ENCODE measurements around the gene SLC18B1.

SLC18B1 gene

GRCh38 chr6:132746048-132746447 lies 52.4 kb downstream of the SLC18B1 start:
- Histone ChIP-seq H3K27me3 (ENCODE audit: low read depth, low read length) (no peaks in the 10 kb centered on the region), H2AFZ (ENCODE audit: low read depth, low read length) (no peak overlapping the region), H3K9me3 (ENCODE audit: insufficient read depth, low read length) (no peaks in the 10 kb centered on the region), H3K36me3 (replicated peaks; ENCODE audit: low read depth, low read length) (peaks cover 11% of the 10 kb centered on the region), H3K79me2 (ENCODE audit: low read length) (no peaks in the 10 kb centered on the region), H3K4me1 (ENCODE audit: low read length) (peaks cover 31% of the 10 kb centered on the region), H3K4me2 (ENCODE audit: low read length) (no peak overlapping the region), H3K4me3 (ENCODE audit: low read length) (no peak overlapping the region), H4K20me1 (ENCODE audit: insufficient read depth, low read length) (no peaks in the 10 kb centered on the region), H3K27ac (ENCODE audit: low read length) (no peak overlapping the region), H3K9ac (ENCODE audit: low read length) (no peak overlapping the region)
- TF ChIP-seq, protein P1, sequence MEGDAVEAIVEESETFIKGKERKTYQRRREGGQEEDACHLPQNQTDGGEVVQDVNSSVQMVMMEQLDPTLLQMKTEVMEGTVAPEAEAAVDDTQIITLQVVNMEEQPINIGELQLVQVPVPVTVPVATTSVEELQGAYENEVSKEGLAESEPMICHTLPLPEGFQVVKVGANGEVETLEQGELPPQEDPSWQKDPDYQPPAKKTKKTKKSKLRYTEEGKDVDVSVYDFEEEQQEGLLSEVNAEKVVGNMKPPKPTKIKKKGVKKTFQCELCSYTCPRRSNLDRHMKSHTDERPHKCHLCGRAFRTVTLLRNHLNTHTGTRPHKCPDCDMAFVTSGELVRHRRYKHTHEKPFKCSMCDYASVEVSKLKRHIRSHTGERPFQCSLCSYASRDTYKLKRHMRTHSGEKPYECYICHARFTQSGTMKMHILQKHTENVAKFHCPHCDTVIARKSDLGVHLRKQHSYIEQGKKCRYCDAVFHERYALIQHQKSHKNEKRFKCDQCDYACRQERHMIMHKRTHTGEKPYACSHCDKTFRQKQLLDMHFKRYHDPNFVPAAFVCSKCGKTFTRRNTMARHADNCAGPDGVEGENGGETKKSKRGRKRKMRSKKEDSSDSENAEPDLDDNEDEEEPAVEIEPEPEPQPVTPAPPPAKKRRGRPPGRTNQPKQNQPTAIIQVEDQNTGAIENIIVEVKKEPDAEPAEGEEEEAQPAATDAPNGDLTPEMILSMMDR (IDR thresholded peaks at IDR 0.05; ENCODE audit: low read depth, low read length): no peak
- TF ChIP-seq EZH2phosphoT487 (IDR thresholded peaks at IDR 0.05; ENCODE audit: low read depth): no peak

GRCh38 chr6:132742495-132742894 lies 55.9 kb downstream of the SLC18B1 start:
- H4K20me1 ChIP-seq (ENCODE audit: insufficient read depth, low read length): no peaks in the 10 kb centered on the region
- no peak overlapping the region for H3K4me2 ChIP-seq (ENCODE audit: low read length)
- no peak overlapping the region for H2AFZ ChIP-seq (ENCODE audit: low read depth, low read length)
- TF ChIP-seq EZH2phosphoT487 (IDR thresholded peaks at IDR 0.05; ENCODE audit: low read depth): no peak
- TF ChIP-seq, protein P1 (IDR thresholded peaks at IDR 0.05; ENCODE audit: low read depth, low read length): no peak
- no peaks in the 10 kb centered on the region for H3K36me3 ChIP-seq (replicated peaks; ENCODE audit: low read depth, low read length)
- peaks cover 5% of the 10 kb centered on the region for H3K4me1 ChIP-seq (ENCODE audit: low read length)
- H3K79me2 ChIP-seq (ENCODE audit: low read length): no peaks in the 10 kb centered on the region
- no peak overlapping the region for H3K4me3 ChIP-seq (ENCODE audit: low read length)
- no peaks in the 10 kb centered on the region for H3K9me3 ChIP-seq (ENCODE audit: insufficient read depth, low read length)
- H3K9ac ChIP-seq (ENCODE audit: low read length): no peak overlapping the region
- H3K27me3 ChIP-seq (ENCODE audit: low read depth, low read length): no peaks in the 10 kb centered on the region
- no peak overlapping the region for H3K27ac ChIP-seq (ENCODE audit: low read length)

- H3K4me1 ChIP-seq (ENCODE audit: low read length): peaks cover 17% of the 10 kb centered on the region
- no peaks in the 10 kb centered on the region for H3K79me2 ChIP-seq (ENCODE audit: low read length)
- H3K4me3 ChIP-seq (ENCODE audit: low read length): no peak overlapping the region
- H3K9me3 ChIP-seq (ENCODE audit: insufficient read depth, low read length): no peaks in the 10 kb centered on the region
- no peaks in the 10 kb centered on the region for H3K27me3 ChIP-seq (ENCODE audit: low read depth, low read length)
- H3K4me2 ChIP-seq (ENCODE audit: low read length): no peak overlapping the region
- H3K36me3 ChIP-seq (replicated peaks; ENCODE audit: low read depth, low read length): no peaks in the 10 kb centered on the region
- no peak overlapping the region for H3K9ac ChIP-seq (ENCODE audit: low read length)
- no peak overlapping the region for H3K27ac ChIP-seq (ENCODE audit: low read length)
- H4K20me1 ChIP-seq (ENCODE audit: insufficient read depth, low read length): no peaks in the 10 kb centered on the region
- no peak overlapping the region for H2AFZ ChIP-seq (ENCODE audit: low read depth, low read length)
- TF ChIP-seq, protein P1 (IDR thresholded peaks at IDR 0.05; ENCODE audit: low read depth, low read length): no peak
- no peak for TF ChIP-seq EZH2phosphoT487 (IDR thresholded peaks at IDR 0.05; ENCODE audit: low read depth)
These were observed 57.2 kb downstream of the SLC18B1 start for GRCh38 chr6:132741281-132741680.

- Histone ChIP-seq H3K4me2 (ENCODE audit: low read length) (peak overlapping the region; percentile 74), H3K79me2 (ENCODE audit: low read length) (no peaks in the 10 kb centered on the region), H3K27me3 (ENCODE audit: low read depth, low read length) (no peaks in the 10 kb centered on the region), H3K4me3 (ENCODE audit: low read length) (peak overlapping the region; percentile 29; the same call in 1 of the 2 replicates), H3K9ac (ENCODE audit: low read length) (peak overlapping the region; percentile 40; the same call in 1 of the 2 replicates), H3K9me3 (ENCODE audit: insufficient read depth, low read length) (no peaks in the 10 kb centered on the region), H3K36me3 (replicated peaks; ENCODE audit: low read depth, low read length) (no peaks in the 10 kb centered on the region), H3K27ac (ENCODE audit: low read length) (peak overlapping the region; percentile 72), H2AFZ (ENCODE audit: low read depth, low read length) (no peak overlapping the region), H4K20me1 (ENCODE audit: insufficient read depth, low read length) (no peaks in the 10 kb centered on the region), H3K4me1 (ENCODE audit: low read length) (peaks cover 33% of the 10 kb centered on the region)
- TF ChIP-seq, protein P1 (IDR thresholded peaks at IDR 0.05; ENCODE audit: low read depth, low read length): no peak
- TF ChIP-seq EZH2phosphoT487 (IDR thresholded peaks at IDR 0.05; ENCODE audit: low read depth): no peak
These were observed 62.2 kb downstream of the SLC18B1 start for GRCh38 chr6:132736239-132736638.

All from OCI-LY3 (cell line).